DOHH2 (cell line): ENCODE measurements around the gene KCNJ12.

ENCODE experiments used
- H3F3A ChIP-seq: fragments of 200-600 bp; sonication (generic), shearing (Covaris generic); 2 replicates; pipeline ENCODE4 v1.6.0; 2016; ENCODE audit warnings: antibody characterized with exemption, mild to moderate bottlenecking; ENCODE audit not compliant: control insufficient read depth, insufficient read depth
- H3K27ac ChIP-seq: fragments of 200-600 bp; sonication (generic); 2 replicates; pipeline ENCODE4 v1.5.1; 2014; ENCODE audit warnings: low read depth, mild to moderate bottlenecking, low read length, moderate library complexity
- H3K27me3 ChIP-seq: fragments of 200-600 bp; sonication (generic); 2 replicates; pipeline ENCODE4 v1.6.1; 2014; ENCODE audit warnings: mild to moderate bottlenecking, low read length, mixed read lengths; ENCODE audit not compliant: control insufficient read depth
- H3K36me3 ChIP-seq: fragments of 200-600 bp; sonication (generic); 2 replicates; pipeline ENCODE4 v1.6.1; 2014; ENCODE audit warnings: mild to moderate bottlenecking, low read length, moderate library complexity, mixed read lengths; ENCODE audit not compliant: control insufficient read depth
- H3K4me1 ChIP-seq: fragments of 200-600 bp; sonication (generic); 2 replicates; pipeline ENCODE4 v1.6.1; 2014; ENCODE audit warnings: mild to moderate bottlenecking, low read length, mixed read lengths; ENCODE audit not compliant: control insufficient read depth
- H3K4me2 ChIP-seq: fragments of 200-600 bp; sonication (generic); 2 replicates; pipeline ENCODE4 v1.6.0; 2014; ENCODE audit warnings: mild to moderate bottlenecking, low read length, moderate library complexity
- H3K4me3 ChIP-seq: fragments of 200-600 bp; sonication (generic); 2 replicates; pipeline ENCODE4 v1.5.1; 2014; ENCODE audit warnings: mild to moderate bottlenecking, low read length, mixed read lengths
- H3K79me2 ChIP-seq: fragments of 200-600 bp; sonication (generic); 2 replicates; pipeline ENCODE4 v1.6.1; 2014; ENCODE audit warnings: mild to moderate bottlenecking, low read length, mixed read lengths; ENCODE audit not compliant: control insufficient read depth
- H3K9me2 ChIP-seq: fragments of 200-600 bp; sonication (generic); replicated peaks from 2 replicates; pipeline ENCODE4 v1.6.1; 2014; ENCODE audit warnings: mild to moderate bottlenecking, low read length, mixed read lengths; ENCODE audit not compliant: control insufficient read depth
- H3K9me3 ChIP-seq: fragments of 200-600 bp; sonication (generic); 2 replicates; pipeline ENCODE4 v1.6.1; 2014; ENCODE audit warnings: antibody characterized with exemption, low read length, mixed read lengths; ENCODE audit not compliant: control insufficient read depth, insufficient read depth
- H4K20me1 ChIP-seq: fragments of 200-600 bp; sonication (generic); 2 replicates; pipeline ENCODE4 v1.6.0; 2014; ENCODE audit warnings: low read depth, mild to moderate bottlenecking, antibody characterized with exemption, low read length, moderate library complexity; ENCODE audit not compliant: control insufficient read depth, insufficient read depth
- CTCF ChIP-seq: fragments of 200-600 bp; sonication (generic); IDR thresholded peaks from one replicate; pipeline ENCODE4 v1.5.1; 2014; ENCODE audit warnings: antibody characterized with exemption, mild to moderate bottlenecking, low read depth, low read length; ENCODE audit not compliant: poor library complexity, severe bottlenecking
- EZH2phosphoT487 ChIP-seq: fragments of 200-600 bp; sonication (generic); IDR thresholded peaks from 2 replicates; pipeline ENCODE4 v1.6.1; 2017; ENCODE audit warnings: borderline replicate concordance, mild to moderate bottlenecking, antibody characterized with exemption, low read length, moderate library complexity, mixed read lengths

The KCNJ12 gene

DNA sequence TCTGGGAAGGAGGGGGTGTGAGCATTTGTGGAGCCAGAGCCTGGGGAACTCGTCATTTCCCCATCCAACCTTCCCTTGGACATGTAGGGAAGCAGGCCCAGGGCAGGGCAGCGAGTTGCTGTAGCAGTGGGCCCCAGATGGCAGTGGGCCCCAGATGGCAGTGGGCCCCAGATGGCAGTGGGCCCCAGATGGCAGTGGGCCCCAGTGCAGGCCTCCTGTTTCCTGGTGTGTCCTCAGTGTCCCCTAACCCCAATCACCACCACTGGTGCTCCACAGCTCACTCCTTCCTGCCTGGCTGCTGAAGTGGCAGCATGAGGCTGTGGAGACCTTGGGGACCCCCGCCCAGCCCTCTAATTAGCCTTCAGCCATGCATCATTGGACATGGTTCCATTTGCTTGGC lies 4.5 kb downstream of the KCNJ12 start:
- Histone ChIP-seq H3K36me3 (no peaks in the 10 kb centered on the region), H3K79me2 (no peaks in the 10 kb centered on the region), H3K9me3 (no peaks in the 10 kb centered on the region), H3K9me2 (no peaks in the 10 kb centered on the region), H3K27me3 (peaks cover 6% of the 10 kb centered on the region), H3K4me1 (no peaks in the 10 kb centered on the region), H3K27ac (no peak overlapping the region), H3K4me3 (no peak overlapping the region), H4K20me1 (no peaks in the 10 kb centered on the region), H3K4me2 (no peak overlapping the region), H3F3A (no peaks in the 10 kb centered on the region)
- TF ChIP-seq CTCF (no peak), EZH2phosphoT487 (no peak)

DNA sequence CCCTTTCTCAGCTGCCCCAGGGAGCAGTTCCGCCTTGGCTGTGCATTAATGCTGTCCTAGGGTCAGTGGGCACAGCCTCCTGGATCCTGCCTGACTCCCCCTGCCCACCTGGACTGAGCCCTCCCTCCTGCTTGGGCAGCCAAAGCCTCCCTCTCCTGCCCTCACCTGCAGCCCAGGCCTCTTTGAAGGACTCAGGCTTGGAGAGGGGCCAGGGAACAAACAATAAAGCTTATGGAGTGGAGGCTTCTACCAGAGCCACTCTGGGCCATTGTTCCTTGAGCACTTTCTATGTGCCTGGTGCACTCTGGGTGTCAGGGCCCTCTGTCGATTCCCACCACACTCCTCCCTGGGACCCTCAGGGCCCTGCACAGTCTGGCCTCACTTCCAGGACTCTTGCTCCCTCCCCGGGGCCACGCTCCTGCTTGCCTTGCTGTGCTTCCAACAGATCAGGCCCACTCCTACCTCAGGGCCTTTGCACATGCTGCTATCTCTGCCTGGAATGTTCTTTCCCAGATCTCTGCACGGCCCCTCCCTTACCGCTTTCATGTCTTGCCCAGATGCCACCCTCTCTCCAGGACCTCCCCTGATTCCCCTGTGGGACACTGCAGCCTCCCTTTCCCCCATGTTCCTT lies 5.0 kb downstream of the KCNJ12 start:
- H3K27ac ChIP-seq, result no peak overlapping the region
- no peak overlapping the region for H3K4me3 ChIP-seq
- H3K36me3 ChIP-seq, result no peaks in the 10 kb centered on the region
- TF ChIP-seq CTCF (no peak), EZH2phosphoT487 (no peak)
- H4K20me1 ChIP-seq, result no peaks in the 10 kb centered on the region
- peaks cover 6% of the 10 kb centered on the region for H3K27me3 ChIP-seq
- no peaks in the 10 kb centered on the region for H3K4me1 ChIP-seq
- H3K4me2 ChIP-seq, result no peak overlapping the region
- H3K79me2 ChIP-seq, result no peaks in the 10 kb centered on the region
- no peaks in the 10 kb centered on the region for H3F3A ChIP-seq
- no peaks in the 10 kb centered on the region for H3K9me3 ChIP-seq
- no peaks in the 10 kb centered on the region for H3K9me2 ChIP-seq

- TF ChIP-seq EZH2phosphoT487 (no peak), CTCF (no peak)
- Histone ChIP-seq H3K79me2 (no peaks in the 10 kb centered on the region), H3K9me3 (no peaks in the 10 kb centered on the region), H3K4me1 (no peaks in the 10 kb centered on the region), H3K4me2 (no peak overlapping the region), H3K36me3 (no peaks in the 10 kb centered on the region), H3K4me3 (no peak overlapping the region), H4K20me1 (no peaks in the 10 kb centered on the region), H3F3A (no peaks in the 10 kb centered on the region), H3K27me3 (no peaks in the 10 kb centered on the region), H3K27ac (no peak overlapping the region), H3K9me2 (no peaks in the 10 kb centered on the region)
These were observed 6.7 kb downstream of the KCNJ12 start for GRCh38 chr17:21382560-21383495.
